ENCODE results near the gene MSMP.

The MSMP gene, protein sequence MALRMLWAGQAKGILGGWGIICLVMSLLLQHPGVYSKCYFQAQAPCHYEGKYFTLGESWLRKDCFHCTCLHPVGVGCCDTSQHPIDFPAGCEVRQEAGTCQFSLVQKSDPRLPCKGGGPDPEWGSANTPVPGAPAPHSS

DNA sequence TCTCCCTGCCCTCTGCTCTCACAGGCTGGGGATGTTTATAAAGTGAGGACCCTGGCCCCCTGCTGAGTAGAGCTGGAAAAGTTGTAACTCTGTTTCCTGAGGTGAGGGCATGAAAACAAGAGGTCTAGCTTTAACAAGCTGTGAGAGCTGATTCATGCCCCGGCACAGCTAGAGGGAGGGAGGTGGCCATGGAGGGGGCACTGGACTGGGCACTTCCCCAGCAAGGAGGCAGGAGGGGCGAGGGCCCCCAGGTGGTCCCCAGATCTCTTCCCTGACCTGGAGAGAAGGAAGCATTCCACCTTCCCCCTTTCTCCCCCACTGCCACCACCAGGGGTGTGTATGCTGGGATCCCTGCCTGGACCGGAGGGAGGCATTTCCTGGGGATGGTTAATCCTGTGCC is at the start of gene MSMP:
Gene MSMP, minus strand, starts transcription at position 13 of the 400 bp plus-strand sequence. CDS start 147 bp downstream, outside the sequence.
- DNase-seq, result no peak

DNA sequence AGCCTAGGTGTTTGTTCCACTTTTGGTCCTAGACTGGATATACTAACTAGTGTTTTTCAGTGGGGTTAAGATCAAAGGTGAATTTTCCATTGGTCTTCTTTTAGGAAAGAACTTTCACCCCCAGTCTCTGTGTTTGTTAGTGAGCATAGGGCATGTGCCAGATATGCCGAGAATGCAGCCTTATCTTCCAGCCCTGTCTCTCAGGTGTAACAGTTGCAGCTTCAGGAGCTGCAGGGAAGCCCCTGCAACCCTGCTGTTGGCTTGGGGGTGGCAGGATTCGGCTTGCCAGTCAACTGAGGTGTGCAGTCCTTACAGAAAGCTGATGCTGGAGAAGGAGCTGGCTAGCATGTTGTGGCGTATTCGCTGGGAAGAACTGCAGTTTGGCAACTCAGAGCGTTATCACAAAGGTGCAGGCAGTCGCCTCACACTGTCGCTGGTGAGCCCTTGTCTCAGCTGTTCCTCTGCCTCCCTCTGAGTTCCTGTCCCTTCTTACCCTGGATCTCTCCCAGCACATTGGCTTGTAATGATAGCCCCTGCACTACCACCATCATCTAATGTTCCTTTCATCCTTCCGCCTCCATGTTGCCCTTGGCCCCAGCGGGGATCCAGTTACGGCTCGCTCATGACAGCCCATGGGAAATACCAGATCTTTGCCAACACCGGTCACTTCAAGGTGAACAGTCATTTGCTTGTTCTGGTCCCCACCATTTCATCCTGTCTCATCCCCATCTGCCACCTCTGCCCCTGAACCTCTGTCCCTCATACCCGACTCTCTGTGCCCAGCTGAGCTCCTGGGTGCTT is 47.5 kb upstream of the MSMP start:
- DNase-seq, result no peak

DNA sequence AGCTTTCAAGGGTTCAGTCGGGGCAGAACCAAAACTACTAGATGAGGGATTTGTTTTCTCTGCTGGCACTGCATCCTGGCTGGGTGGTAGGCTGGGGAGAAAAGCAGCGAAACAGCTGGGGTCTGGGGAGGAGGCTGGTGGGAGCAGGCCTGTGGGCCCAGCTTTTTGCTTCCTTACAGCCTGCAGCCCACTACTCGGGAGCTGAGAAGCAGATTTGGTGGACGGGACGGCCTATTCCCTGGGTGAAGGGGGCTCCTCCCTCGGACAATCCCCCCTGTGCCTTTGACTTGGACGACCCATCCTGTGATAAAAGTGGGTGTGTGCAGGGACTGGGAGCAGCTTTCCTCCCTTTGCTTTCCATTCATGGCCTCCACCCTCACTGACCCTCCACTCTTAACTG is 46.5 kb upstream of the MSMP start:
- DNase-seq, result no peak

DNA sequence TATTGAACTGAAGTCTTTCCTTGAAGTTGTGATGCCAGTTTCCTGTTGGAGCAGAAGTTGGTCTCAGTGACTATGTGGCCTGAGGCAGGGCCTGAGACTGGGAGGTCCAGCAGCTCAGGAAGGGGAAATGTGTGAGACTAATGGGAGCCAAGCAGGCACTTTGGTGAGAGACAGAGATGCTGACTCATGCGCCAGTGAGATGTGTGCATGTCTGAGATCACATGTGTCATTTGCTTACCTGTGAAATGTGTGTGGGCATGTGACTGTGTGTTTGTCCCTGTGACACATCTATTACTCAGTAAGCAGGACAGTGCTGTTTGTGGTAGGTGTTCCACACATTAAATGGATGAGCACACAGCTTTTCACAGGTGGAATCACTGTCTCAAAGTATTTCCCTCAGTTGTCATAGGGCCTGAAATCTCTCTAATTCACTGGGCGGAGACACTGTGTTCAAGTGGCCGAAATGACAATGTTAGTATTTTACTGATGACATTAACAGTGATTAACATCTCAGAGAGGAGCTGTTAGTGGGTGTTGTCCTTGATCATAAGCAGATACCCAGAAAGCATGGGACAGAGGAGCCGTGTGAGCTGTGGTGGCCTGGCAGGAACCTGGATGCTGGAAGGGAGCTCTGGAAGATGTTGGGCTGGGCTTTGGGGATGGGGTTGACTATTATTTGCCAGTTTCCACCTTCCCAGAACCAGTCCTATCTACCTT is 44.7 kb upstream of the MSMP start:
- peak; percentile 58 for DNase-seq

DNA sequence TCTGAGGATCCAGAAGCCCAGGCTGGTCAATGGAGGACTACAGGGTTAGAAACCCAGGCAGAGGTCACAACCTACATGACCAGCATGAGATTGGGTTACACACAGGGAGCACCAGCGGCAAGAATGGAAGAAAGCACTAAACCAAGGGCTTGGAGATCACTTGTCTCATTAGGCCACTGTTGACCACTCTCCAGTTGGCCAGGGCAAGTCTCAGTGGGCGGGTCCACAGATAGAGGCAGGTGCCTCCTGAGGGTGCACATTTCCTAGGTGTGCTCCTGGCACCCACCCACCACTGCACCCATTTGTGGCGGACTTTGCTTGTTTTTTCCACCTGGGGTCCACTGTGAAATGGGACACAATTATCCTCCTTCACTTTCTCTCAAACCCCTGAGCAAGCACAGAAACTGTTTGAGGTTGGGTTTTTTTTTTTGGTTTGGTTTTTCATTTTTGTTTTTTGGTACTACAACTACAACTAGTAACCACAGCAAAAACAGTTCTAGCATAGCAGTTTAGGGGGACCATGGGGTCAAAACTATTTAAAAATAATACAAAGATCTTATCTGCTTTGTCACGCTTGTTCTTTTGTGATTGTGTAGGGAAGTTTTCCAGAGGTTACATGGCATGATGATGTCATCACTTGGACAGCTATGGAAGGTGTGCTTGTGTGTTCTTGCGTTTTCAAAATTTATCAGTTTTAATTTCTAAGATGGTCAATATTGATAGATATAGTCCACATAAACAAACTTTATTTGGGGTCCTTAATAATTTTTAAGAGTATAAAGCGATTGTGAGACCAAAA is 43.4 kb upstream of the MSMP start:
- DNase-seq, result no peak

GRCh38 chr9:35795695-35796094 is 41.6 kb upstream of the MSMP start:
- no peak for DNase-seq

GRCh38 chr9:35793461-35793860 is 39.4 kb upstream of the MSMP start:
- no peak for DNase-seq

DNA sequence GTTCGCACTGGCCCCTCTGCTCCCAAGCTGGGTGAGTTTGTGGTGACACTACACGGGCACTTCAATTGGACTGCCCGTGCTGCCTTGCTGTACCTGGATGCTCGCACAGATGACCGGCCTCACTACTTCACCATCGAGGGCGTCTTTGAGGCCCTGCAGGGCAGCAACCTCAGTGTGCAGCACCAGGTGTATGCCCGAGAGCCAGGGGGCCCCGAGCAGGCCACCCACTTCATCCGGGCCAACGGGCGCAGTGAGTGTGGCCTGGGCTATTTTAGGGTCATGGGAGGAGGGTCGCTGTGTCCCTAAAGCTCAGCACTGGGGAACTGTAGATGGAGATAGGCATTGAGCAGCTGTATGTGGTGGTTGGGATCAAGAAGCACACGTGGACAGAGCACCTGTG is 38.8 kb upstream of the MSMP start:
- DNase-seq, result no peak

GRCh38 chr9:35792024-35792813 is 38.1 kb upstream of the MSMP start:
- DNase-seq, result no peak

GRCh38 chr9:35791297-35791921 is 37.3 kb upstream of the MSMP start, which contains the start of gene NPR2:
Gene NPR2, plus strand, starts transcription at chr9:35791591. Its CDS starts 818 bp downstream, at chr9:35792409.
- no peak for DNase-seq

DNA sequence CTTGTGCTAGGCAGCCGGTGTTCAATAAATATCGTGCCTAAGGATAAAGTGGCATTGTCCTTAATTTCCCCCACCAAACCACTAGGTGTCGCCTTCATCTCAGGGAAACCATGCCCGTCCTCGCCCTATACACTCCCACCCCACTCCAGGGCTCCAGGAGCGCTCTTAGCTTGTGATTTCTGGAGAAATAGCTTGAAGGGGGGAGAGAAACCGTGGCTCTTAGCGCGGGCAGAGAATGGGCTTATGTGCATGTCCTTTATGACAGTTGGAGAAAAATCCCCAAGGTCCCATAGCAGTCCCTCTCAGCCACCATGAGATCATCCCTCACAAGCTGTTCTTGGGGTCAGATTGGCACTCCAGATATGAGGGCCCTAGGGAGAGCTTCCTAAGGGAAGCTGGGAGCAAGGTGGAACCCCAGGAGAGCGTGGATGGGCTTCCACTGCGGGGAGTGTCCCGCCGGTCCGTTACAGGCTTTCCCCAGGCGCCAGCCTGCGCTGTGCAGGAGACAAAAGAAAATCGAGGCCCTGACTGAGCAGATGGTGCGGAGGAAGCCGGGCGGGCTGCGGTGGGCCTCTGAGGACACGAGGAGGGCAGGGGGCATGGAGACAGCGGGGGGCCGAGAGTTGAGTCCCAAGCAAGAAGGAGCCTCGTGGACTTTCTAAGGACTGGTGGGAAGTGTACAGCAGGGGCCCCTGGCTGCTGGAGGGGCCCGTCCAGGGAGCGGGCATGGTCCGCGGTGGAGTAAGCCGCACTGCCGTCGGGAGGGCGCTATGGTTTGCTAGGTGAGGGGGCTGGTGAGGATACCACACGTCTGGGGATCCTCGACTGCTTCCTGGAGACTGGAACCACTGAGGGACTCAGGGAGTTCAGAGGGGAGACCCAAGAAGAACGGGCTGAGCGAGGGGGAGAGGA is 36.6 kb upstream of the MSMP start:
- peak; percentile 71 for DNase-seq

- DNase-seq, result no peak
Measured at GRCh38 chr9:35790025-35790384, 35.9 kb upstream of the MSMP start.

- DNase-seq, result no peak
Measured at GRCh38 chr9:35789541-35789940, 35.5 kb upstream of the MSMP start.

DNA sequence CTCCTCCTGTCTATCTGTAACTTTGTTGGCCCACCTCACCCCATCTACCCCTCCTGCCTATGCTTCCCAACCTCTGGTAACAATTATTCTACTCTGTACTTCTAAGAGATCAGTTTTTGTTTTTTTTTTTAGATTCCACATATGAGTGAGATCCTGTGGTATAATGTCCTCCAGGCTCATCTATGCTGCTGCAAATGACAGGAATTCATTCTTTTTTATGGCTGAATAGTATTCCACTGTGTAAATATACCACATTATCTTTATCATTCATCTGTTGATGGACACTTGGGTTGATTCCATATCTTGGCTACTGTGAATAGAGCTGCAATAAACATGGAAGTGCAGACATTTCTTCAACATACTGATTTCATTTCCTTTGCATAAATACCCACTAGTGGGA is 29.3 kb upstream of the MSMP start:
- no peak for DNase-seq

DNA sequence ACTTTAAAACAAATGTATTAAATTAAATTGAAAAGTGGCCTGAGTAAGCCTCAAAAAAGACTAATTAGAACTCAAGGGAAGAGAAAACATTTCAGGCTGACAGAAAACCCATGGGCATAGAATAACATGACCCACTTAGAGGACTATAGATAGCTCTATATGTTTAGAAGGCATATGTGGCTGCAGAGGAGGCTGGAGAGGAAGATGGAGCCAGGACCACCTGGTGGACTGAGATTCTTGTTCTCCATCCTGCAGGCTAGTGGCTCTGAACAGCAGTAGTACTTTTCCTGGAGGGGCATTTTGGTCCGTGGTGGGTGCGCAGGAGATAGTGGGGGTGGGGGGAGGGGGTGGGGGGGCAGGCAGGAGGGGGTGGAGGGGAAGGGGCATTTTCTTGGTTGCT is 27.0 kb upstream of the MSMP start:
- no peak for DNase-seq

GRCh38 chr9:35778496-35778895 is 24.4 kb upstream of the MSMP start:
- DNase-seq, result no peak

- DNase-seq, result no peak
Measured at GRCh38 chr9:35776018-35776417, 21.9 kb upstream of the MSMP start.

GRCh38 chr9:35774907-35775635 is 21.0 kb upstream of the MSMP start:
- DNase-seq, result no peak

- DNase-seq, result no peak
Measured at GRCh38 chr9:35771943-35772342, 17.9 kb upstream of the MSMP start.

DNA sequence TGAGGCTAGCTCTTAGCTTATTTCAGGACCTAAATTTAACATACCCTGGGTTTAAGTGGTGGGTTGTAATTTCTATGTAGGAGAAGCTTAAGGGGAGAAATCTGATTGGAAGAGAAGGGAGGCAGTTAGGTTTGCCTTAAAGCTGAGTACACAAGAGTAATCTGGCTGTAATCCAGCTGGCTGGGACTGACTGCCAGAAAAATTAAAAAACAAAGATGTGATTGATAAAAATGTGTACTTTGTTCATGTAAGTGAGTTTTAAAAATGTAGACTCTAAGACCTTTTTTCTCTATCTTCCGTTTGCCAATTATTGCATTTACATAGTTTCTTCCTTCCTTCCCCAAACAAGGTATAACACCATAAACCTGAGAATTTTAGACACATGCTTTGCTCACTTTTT is 17.5 kb upstream of the MSMP start:
- no peak for DNase-seq
